ENCODE results near the gene PCBP1.

The PCBP1 gene

DNA sequence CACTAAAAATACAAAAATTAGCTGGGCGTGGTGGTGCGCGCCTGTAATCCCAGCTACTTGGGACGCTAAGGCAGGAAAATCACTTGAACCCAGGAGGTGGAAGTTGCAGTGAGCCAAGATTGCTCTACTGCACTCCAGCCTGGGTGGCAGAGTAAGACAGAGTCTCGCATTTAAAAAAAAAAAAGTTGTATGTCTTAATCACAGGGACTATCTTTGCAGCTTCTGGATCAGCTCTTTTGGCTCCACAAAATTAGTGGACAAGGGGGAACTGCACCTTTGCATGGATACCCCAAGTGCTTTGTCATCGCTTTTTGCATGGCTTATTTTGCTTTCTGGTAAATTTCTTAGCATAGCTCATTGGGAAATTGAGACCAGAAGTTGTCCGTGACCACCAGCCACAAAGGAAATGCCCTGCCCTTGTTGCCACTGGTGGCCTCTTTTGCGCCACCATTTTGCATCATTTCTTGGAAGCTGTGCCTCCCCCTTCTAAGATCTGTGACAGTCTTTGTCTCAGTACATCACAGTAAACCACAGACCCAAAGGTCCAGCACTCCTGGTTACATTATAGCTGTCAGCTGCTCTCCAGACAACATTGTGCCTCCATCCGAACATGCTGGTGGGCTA lies 43.9 kb upstream of the PCBP1 start:
- Histone ChIP-seq H3K4me2 (ENCODE audit: low read length, poor library complexity, severe bottlenecking) (no peak overlapping the region), H3K9me3 (ENCODE audit: control insufficient read depth, low read length) (no peaks in the 10 kb centered on the region), H3K23ac (ENCODE audit: low read length in 2 of 2) (no peak overlapping the region), H3K4me3 (ENCODE audit: insufficient read depth in 1 of 2, low read depth in 1 of 2, low read length in 2 of 2) (no peak overlapping the region), H3K27ac (ENCODE audit: low read length, poor library complexity, severe bottlenecking) (no peak overlapping the region), H3K27me3 (ENCODE audit: control insufficient read depth in 1 of 2, insufficient read depth in 1 of 2, low read length in 2 of 2) (no peaks in the 10 kb centered on the region), H2BK15ac (ENCODE audit: low read depth, poor library complexity, severe bottlenecking) (no peak overlapping the region), H2BK5ac (ENCODE audit: low read depth, low read length, poor library complexity, severe bottlenecking) (no peak overlapping the region), H3K9ac (ENCODE audit: low read length) (no peak overlapping the region), H3K14ac (ENCODE audit: low read length in 2 of 2) (no peak overlapping the region), H2BK12ac (ENCODE audit: low read length in 2 of 2) (no peak overlapping the region), H4K8ac (ENCODE audit: low read length) (no peak overlapping the region), H2AK5ac (ENCODE audit: low read length, severe bottlenecking) (no peak overlapping the region), H4K91ac (ENCODE audit: low read length) (no peak overlapping the region), H3K4ac (ENCODE audit: low read depth in 1 of 2, low read length in 2 of 2) (no peak overlapping the region), H3K18ac (ENCODE audit: low read depth in 1 of 2, low read length in 2 of 2) (no peak overlapping the region), H3K36me3 (ENCODE audit: control insufficient read depth in 1 of 2, insufficient read depth in 2 of 2, low read depth in 1 of 2, low read length in 2 of 2) (peaks cover 15 to 29% of the 10 kb centered on the region in 2 experiments), H2BK120ac (ENCODE audit: low read depth, low read length) (no peak overlapping the region), H3K79me1 (replicated peaks; ENCODE audit: low read length, poor library complexity, severe bottlenecking) (peaks cover 2% of the 10 kb centered on the region), H3K4me1 (ENCODE audit: control insufficient read depth, insufficient read depth, low read depth, low read length) (peaks cover 3% of the 10 kb centered on the region), H2AFZ (ENCODE audit: low read depth, low read length) (no peak overlapping the region)
- WGBS: 98% methylated on average over 9 of the region's 9 CpGs
- DNase-seq: no peak

DNA sequence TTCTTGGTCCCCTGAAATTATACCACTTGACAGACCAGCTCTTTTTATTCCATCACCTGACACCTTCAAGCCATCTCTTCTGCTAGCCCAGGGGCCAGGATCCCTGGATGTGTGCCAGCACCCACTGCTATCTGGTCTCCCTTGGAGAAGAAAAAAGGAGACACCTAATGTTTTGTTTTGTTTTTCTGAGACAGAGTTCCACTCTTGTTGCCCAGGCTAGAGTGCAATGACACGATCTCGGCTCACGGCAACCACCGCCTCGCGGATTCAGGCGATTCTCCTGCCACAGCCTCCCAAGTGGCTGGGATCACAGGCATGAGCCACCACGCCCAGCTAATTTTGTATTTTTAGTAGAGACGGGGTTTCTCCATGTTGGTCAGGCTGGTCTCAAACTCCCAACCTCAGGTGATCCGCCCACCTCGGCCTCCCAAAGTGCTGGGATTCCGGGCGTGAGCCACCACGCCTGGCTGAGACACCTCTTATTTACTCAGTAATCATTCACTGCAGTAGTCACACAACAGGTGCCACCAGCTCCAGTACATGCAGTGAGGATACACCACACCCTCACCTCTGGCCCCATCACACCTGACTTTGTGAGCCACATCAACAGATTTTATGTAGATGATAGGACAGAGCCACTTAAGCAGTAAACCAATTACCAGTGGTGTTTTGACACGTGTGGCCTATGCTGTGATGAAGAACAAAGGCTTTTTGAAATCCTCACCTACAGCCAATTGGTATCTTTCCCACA lies 42.8 kb upstream of the PCBP1 start:
- Histone ChIP-seq H3K4me1 (ENCODE audit: control insufficient read depth, insufficient read depth, low read depth, low read length) (peaks cover 3% of the 10 kb centered on the region), H3K14ac (ENCODE audit: low read length in 2 of 2) (no peak overlapping the region), H2BK5ac (ENCODE audit: low read depth, low read length, poor library complexity, severe bottlenecking) (no peak overlapping the region), H4K8ac (ENCODE audit: low read length) (no peak overlapping the region), H3K79me1 (replicated peaks; ENCODE audit: low read length, poor library complexity, severe bottlenecking) (peaks cover 2% of the 10 kb centered on the region), H3K4me3 (ENCODE audit: insufficient read depth in 1 of 2, low read depth in 1 of 2, low read length in 2 of 2) (no peak overlapping the region), H3K4ac (ENCODE audit: low read depth in 1 of 2, low read length in 2 of 2) (no peak overlapping the region), H2AK5ac (ENCODE audit: low read length, severe bottlenecking) (no peak overlapping the region), H4K91ac (ENCODE audit: low read length) (no peak overlapping the region), H2BK120ac (ENCODE audit: low read depth, low read length) (no peak overlapping the region), H2BK12ac (ENCODE audit: low read length in 2 of 2) (no peak overlapping the region), H2BK15ac (ENCODE audit: low read depth, poor library complexity, severe bottlenecking) (no peak overlapping the region), H3K27ac (ENCODE audit: low read length, poor library complexity, severe bottlenecking) (no peak overlapping the region), H3K9me3 (ENCODE audit: control insufficient read depth, low read length) (no peaks in the 10 kb centered on the region), H3K18ac (ENCODE audit: low read depth in 1 of 2, low read length in 2 of 2) (no peak overlapping the region), H3K36me3 (ENCODE audit: control insufficient read depth in 1 of 2, insufficient read depth in 2 of 2, low read depth in 1 of 2, low read length in 2 of 2) (peaks cover 18 to 38% of the 10 kb centered on the region in 2 experiments), H3K27me3 (ENCODE audit: control insufficient read depth in 1 of 2, insufficient read depth in 1 of 2, low read length in 2 of 2) (no peaks in the 10 kb centered on the region), H2AFZ (ENCODE audit: low read depth, low read length) (no peak overlapping the region), H3K9ac (ENCODE audit: low read length) (no peak overlapping the region), H3K4me2 (ENCODE audit: low read length, poor library complexity, severe bottlenecking) (no peak overlapping the region), H3K23ac (ENCODE audit: low read length in 2 of 2) (no peak overlapping the region)
- DNase-seq: no peak
- over 99% methylated on average over 14 of the region's 15 CpGs for WGBS

DNA sequence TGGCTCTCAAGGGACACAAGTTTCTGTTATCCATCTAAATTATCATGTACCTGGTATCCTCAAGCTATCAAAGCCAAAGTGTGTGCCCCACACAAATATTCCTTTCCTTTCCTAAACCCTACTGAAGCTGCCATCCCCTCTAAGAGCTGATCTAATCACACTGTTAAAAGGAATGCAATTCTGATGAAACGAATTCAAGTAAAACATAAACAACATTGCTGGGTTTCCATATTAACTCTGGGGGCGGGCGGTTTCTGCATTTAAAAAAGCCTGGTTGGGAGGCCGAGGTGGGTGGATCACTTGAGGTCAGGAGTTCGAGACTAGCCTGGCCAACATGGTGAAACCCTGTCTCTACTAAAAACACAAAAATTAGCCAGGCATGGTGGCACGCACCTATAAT lies 41.9 kb upstream of the PCBP1 start:
- peaks cover 3% of the 10 kb centered on the region for H3K4me1 ChIP-seq (ENCODE audit: control insufficient read depth, insufficient read depth, low read depth, low read length)
- H3K9ac ChIP-seq (ENCODE audit: low read length): no peak overlapping the region
- no peak overlapping the region for H3K27ac ChIP-seq (ENCODE audit: low read length, poor library complexity, severe bottlenecking)
- H3K4ac ChIP-seq (ENCODE audit: low read depth in 1 of 2, low read length in 2 of 2): no peak overlapping the region
- H2BK12ac ChIP-seq (ENCODE audit: low read length in 2 of 2): no peak overlapping the region
- H2BK15ac ChIP-seq (ENCODE audit: low read depth, poor library complexity, severe bottlenecking): no peak overlapping the region
- no peaks in the 10 kb centered on the region for H3K9me3 ChIP-seq (ENCODE audit: control insufficient read depth, low read length)
- H2AFZ ChIP-seq (ENCODE audit: low read depth, low read length): no peak overlapping the region
- no peak for DNase-seq
- peaks cover 22 to 43% of the 10 kb centered on the region in 2 experiments for H3K36me3 ChIP-seq (ENCODE audit: control insufficient read depth in 1 of 2, insufficient read depth in 2 of 2, low read depth in 1 of 2, low read length in 2 of 2)
- whole genome bisulfite sequencing: 93% methylated on average over 6 of the region's 6 CpGs
- H3K18ac ChIP-seq (ENCODE audit: low read depth in 1 of 2, low read length in 2 of 2): no peak overlapping the region
- H3K4me2 ChIP-seq (ENCODE audit: low read length, poor library complexity, severe bottlenecking): no peak overlapping the region
- H3K14ac ChIP-seq (ENCODE audit: low read length in 2 of 2): no peak overlapping the region
- H3K27me3 ChIP-seq (ENCODE audit: control insufficient read depth in 1 of 2, insufficient read depth in 1 of 2, low read length in 2 of 2): no peaks in the 10 kb centered on the region
- no peak overlapping the region for H3K23ac ChIP-seq (ENCODE audit: low read length in 2 of 2)
- no peak overlapping the region for H2BK5ac ChIP-seq (ENCODE audit: low read depth, low read length, poor library complexity, severe bottlenecking)
- no peak overlapping the region for H2AK5ac ChIP-seq (ENCODE audit: low read length, severe bottlenecking)
- H3K79me1 ChIP-seq (replicated peaks; ENCODE audit: low read length, poor library complexity, severe bottlenecking): peaks cover 2% of the 10 kb centered on the region
- H2BK120ac ChIP-seq (ENCODE audit: low read depth, low read length): no peak overlapping the region
- H3K4me3 ChIP-seq (ENCODE audit: insufficient read depth in 1 of 2, low read depth in 1 of 2, low read length in 2 of 2): no peak overlapping the region
- H4K8ac ChIP-seq (ENCODE audit: low read length): no peak overlapping the region
- no peak overlapping the region for H4K91ac ChIP-seq (ENCODE audit: low read length)

DNA sequence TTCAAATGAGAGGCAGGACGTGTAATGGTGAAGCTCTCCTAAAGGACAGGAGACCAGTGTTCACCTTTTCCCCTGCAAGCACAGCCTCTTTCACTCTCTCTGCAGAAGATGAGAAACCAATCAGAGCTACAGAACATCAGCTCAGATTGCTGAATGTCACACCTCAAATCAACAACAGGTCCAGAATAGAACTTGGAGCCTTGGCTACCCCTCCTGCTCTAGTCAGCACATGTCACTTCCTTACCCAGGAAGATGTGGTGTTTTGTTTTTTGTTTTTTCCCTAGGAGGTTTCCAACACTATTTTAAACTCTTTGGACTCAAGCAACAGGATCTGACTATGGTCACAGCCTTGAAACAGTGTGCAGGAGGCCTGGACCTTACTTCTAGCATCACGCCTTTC lies 41.3 kb upstream of the PCBP1 start:
- DNase-seq: no peak
- Histone ChIP-seq H3K4me1 (ENCODE audit: control insufficient read depth, insufficient read depth, low read depth, low read length) (peaks cover 3% of the 10 kb centered on the region), H3K9ac (ENCODE audit: low read length) (no peak overlapping the region), H3K4me2 (ENCODE audit: low read length, poor library complexity, severe bottlenecking) (no peak overlapping the region), H3K36me3 (ENCODE audit: control insufficient read depth in 1 of 2, insufficient read depth in 2 of 2, low read depth in 1 of 2, low read length in 2 of 2) (peaks cover 22 to 49% of the 10 kb centered on the region in 2 experiments), H2BK12ac (ENCODE audit: low read length in 2 of 2) (no peak overlapping the region), H3K27ac (ENCODE audit: low read length, poor library complexity, severe bottlenecking) (no peak overlapping the region), H2BK5ac (ENCODE audit: low read depth, low read length, poor library complexity, severe bottlenecking) (no peak overlapping the region), H3K14ac (ENCODE audit: low read length in 2 of 2) (no peak overlapping the region), H3K23ac (ENCODE audit: low read length in 2 of 2) (no peak overlapping the region), H4K91ac (ENCODE audit: low read length) (no peak overlapping the region), H3K4me3 (ENCODE audit: insufficient read depth in 1 of 2, low read depth in 1 of 2, low read length in 2 of 2) (no peak overlapping the region), H3K4ac (ENCODE audit: low read depth in 1 of 2, low read length in 2 of 2) (no peak overlapping the region), H4K8ac (ENCODE audit: low read length) (no peak overlapping the region), H2AFZ (ENCODE audit: low read depth, low read length) (no peak overlapping the region), H3K79me1 (replicated peaks; ENCODE audit: low read length, poor library complexity, severe bottlenecking) (peaks cover 2% of the 10 kb centered on the region), H3K18ac (ENCODE audit: low read depth in 1 of 2, low read length in 2 of 2) (no peak overlapping the region), H2BK15ac (ENCODE audit: low read depth, poor library complexity, severe bottlenecking) (no peak overlapping the region), H2BK120ac (ENCODE audit: low read depth, low read length) (no peak overlapping the region), H2AK5ac (ENCODE audit: low read length, severe bottlenecking) (no peak overlapping the region), H3K9me3 (ENCODE audit: control insufficient read depth, low read length) (no peaks in the 10 kb centered on the region), H3K27me3 (ENCODE audit: control insufficient read depth in 1 of 2, insufficient read depth in 1 of 2, low read length in 2 of 2) (no peaks in the 10 kb centered on the region)
- WGBS: 96% methylated on average over 2 of the region's 2 CpGs

Data from mesenchymal stem cell (in vitro differentiated cells and primary cell).